CD4-positive, alpha-beta T cell (primary cell): ENCODE measurements around the gene ZNF101. TPM values are rescaled to one million over a fixed set of nuclear protein-coding genes. Genes with fewer than 3 reads are reported as not detected.
A peak's percentile ranks its signal among the peaks of the same experiment; 100 is the strongest.

ENCODE experiments used
- ATAC-seq: fragments of 200-7000 bp; cut with Tn5 transposase; one replicate; pipeline ENCODE4 v1.10.0; 2022; ENCODE audit warnings: mild to moderate bottlenecking; ENCODE audit not compliant: poor library complexity
- CTCF ChIA-PET: fragments of 350-600 bp; sonication (Branson Sonifier 250); formaldehyde crosslinking; loops from one replicate; lab custom pipeline; 2021; ENCODE audit warnings: antibody characterized with exemption, inconsistent platforms; lab: Charles Lee
- POLR2A ChIA-PET: fragments of 350-600 bp; sonication (Branson Sonifier 250); formaldehyde crosslinking; loops from one replicate; lab custom pipeline; 2021; ENCODE audit warnings: antibody characterized with exemption, inconsistent platforms; lab: Charles Lee
- DNase-seq, 14 experiments: peaks; one replicate each; pipeline ENCODE4 v3.0.0-alpha.2; 2013 to 2020; ENCODE audit warnings: mixed read lengths in 2 of 14
- H3K27ac ChIP-seq, 2 donors: one replicate each; pipeline versions ENCODE4 v1.5.1 to v1.7.0; 2013; ENCODE audit warnings: low read length in 2 of 2, low read depth in 1 of 2, mild to moderate bottlenecking in 1 of 2
- H3K27me3 ChIP-seq, 2 experiments: 1 replicate in 1 of 2; 2 replicates in 1 of 2; pipeline versions ENCODE4 v1.6.1 to v1.7.0; 2013; ENCODE audit warnings: low read length in 2 of 2, control low read depth in 1 of 2, mild to moderate bottlenecking in 1 of 2, moderate library complexity in 1 of 2; ENCODE audit not compliant: insufficient read depth in 2 of 2, control insufficient read depth in 1 of 2
- H3K36me3 ChIP-seq: one replicate; pipeline ENCODE4 v1.6.1; 2013; ENCODE audit warnings: low read length, control low read depth; ENCODE audit not compliant: insufficient read depth
- H3K4me1 ChIP-seq: one replicate; pipeline ENCODE4 v1.6.1; 2013; ENCODE audit warnings: low read length, control low read depth; ENCODE audit not compliant: insufficient read depth
- H3K4me3 ChIP-seq: one replicate; pipeline ENCODE4 v1.5.1; 2013; ENCODE audit warnings: mild to moderate bottlenecking, low read length, moderate library complexity
- H3K9me3 ChIP-seq, 2 experiments: 1 replicate in 1 of 2; 2 replicates in 1 of 2; pipeline versions ENCODE4 v1.6.1 to v1.7.0; 2013; ENCODE audit warnings: low read length in 2 of 2, mild to moderate bottlenecking in 2 of 2, control low read depth in 1 of 2, moderate library complexity in 1 of 2; ENCODE audit not compliant: control insufficient read depth in 1 of 2, insufficient read depth in 1 of 2
- H3K27ac Mint-ChIP-seq: one replicate; pipeline ENCODE4 v1.8.0; 2020; ENCODE audit warnings: mixed read lengths
- H3K27me3 Mint-ChIP-seq: one replicate; pipeline ENCODE4 v1.8.0; 2021; ENCODE audit warnings: mixed read lengths
- H3K36me3 Mint-ChIP-seq: one replicate; pipeline ENCODE4 v1.8.0; 2021; ENCODE audit warnings: low read depth, mixed read lengths
- H3K4me1 Mint-ChIP-seq: one replicate; pipeline ENCODE4 v1.8.0; 2021; ENCODE audit warnings: low read depth, mixed read lengths
- H3K4me3 Mint-ChIP-seq: one replicate; pipeline ENCODE4 v1.8.0; 2020; ENCODE audit warnings: mild to moderate bottlenecking, mixed read lengths
- H3K9me3 Mint-ChIP-seq: one replicate; pipeline ENCODE4 v1.8.0; 2020; ENCODE audit warnings: mixed read lengths
- intact Hi-C, 2 experiments: fragments of 100-400 bp; cut with DNase I in 1 of 2; cut with micrococcal nuclease in 1 of 2; formaldehyde crosslinking; loops; one replicate each; pipeline versions ENCODE4 v1.15.1 to v1.9.0; 2023 to 2025; cut with DNase I, micrococcal nuclease
- polyA plus RNA-seq, 2 donors: library from polyadenylated mRNA; unstranded; fragments of 120-200 nt; gene quantifications; one replicate each; pipeline ENCODE4 v1.2.1, GENCODE V29; 2013
- total RNA-seq, 174 experiments: library from RNA in 2 of 174; stranded (reverse) in 2 of 174; gene quantifications; one replicate each; pipeline ENCODE4 v1.2.3 and lab custom pipeline; 2021 to 2026
- TF ChIP-seq, protein P1 (sequence below): fragments of 200-600 bp; IDR thresholded peaks from one replicate; pipeline ENCODE4 v1.8.0; 2022; ENCODE audit warnings: antibody characterized with exemption, mild to moderate bottlenecking

Gene ZNF101
- total RNA-seq (10 to 100 TPM; 58.8 to 60.6 TPM), total RNA-seq (lab: John Stamatoyannopoulos, UW) (32.4 to 642 (median 136) reads per million in 172 experiments)
- polyA plus RNA-seq (2013, experiment 1 of 2): 75.3 TPM
- polyA plus RNA-seq (2013, experiment 2 of 2): 85.1 TPM

DNA sequence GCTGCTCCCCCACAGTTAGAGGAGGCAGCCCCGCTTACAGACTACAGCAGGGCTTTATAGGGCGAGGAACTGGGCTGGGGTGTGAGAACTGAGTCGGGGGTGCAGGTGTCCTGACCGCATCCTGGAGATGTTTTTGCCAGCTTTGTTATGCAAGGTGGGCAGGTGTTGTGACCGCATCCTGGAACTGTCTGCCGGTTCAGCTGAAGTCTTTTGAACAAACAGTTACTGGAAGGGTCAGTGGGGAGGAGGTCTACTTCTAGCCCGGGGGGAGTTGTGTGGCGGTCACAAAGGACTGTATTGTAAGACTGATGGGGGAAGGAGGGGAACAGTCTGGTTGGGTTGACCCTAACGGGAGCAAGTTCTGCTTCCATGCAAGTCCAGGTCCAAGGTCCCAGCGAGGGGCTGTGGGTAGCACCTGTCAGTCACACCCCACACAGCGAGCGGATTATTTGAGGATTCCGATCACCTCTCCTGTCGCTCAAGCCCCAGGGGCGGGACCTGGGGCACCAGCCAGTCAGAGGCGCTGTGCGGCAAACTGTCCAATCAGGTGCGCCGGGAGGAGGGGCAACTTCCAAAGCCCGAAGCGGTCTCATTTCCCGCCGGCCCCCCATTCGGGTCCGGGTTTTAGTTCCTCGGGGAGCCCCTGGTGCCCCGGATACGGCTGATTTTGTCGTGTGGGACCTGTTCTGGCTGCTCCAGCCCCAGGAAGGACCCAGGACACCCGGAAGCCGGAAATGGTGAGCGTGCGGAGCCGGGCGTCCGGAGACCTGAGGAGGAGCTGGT lies at the start of gene ZNF101:
TSS of gene ZNF101 (plus strand) at position 610 of the 783 bp plus-strand sequence. CDS start at position 735, 125 bp downstream.
- H3K36me3 Mint-ChIP-seq: peaks cover 62% of the 10 kb centered on the region
- H3K4me1 Mint-ChIP-seq: peaks cover 49% of the 10 kb centered on the region
- Histone ChIP-seq H3K9me3 (peaks cover 15 to 62% of the 10 kb centered on the region in 2 experiments), H3K4me1 (peaks cover 72% of the 10 kb centered on the region), H3K36me3 (peaks cover 21% of the 10 kb centered on the region), H3K27ac (peak within 1 kb of the TSS; percentile 94 to 96), H3K27me3 (no peaks in the 10 kb centered on the region), H3K4me3 (peak within 1 kb of the TSS; percentile 99)
- POLR2A ChIA-PET: interaction anchor here (0.6 to 4.5 kb wide), 71 partner anchors 8 to 1901 kb away, joined by 3 to 112 read pairs (median 6); partner anchors contain the start of genes GATAD2A, GMIP, JUND and LPAR2
- peaks cover 2% of the 10 kb centered on the region for H3K9me3 Mint-ChIP-seq
- CTCF ChIA-PET: interaction anchor here (0.9 to 1.4 kb wide), 3 partner anchors 25 to 136 kb away, joined by 3 to 4 read pairs (median 4); partner anchors contain the start of genes GMIP and ZNF14
- ATAC-seq (peak; percentile 71), DNase-seq (peak; percentile 86 to 97 (median 94))
- peak within 1 kb of the TSS; percentile 96 for H3K4me3 Mint-ChIP-seq
- intact Hi-C loops: loop anchor here (1.0 to 5.0 kb wide), 6 partner anchors 64 to 289 kb away; partner anchors contain the start of genes ZNF14 (in 2 of the 2), ZNF253 (in 1 of the 2) and ZNF506 (in 1 of the 2)
- TF ChIP-seq, protein P1, sequence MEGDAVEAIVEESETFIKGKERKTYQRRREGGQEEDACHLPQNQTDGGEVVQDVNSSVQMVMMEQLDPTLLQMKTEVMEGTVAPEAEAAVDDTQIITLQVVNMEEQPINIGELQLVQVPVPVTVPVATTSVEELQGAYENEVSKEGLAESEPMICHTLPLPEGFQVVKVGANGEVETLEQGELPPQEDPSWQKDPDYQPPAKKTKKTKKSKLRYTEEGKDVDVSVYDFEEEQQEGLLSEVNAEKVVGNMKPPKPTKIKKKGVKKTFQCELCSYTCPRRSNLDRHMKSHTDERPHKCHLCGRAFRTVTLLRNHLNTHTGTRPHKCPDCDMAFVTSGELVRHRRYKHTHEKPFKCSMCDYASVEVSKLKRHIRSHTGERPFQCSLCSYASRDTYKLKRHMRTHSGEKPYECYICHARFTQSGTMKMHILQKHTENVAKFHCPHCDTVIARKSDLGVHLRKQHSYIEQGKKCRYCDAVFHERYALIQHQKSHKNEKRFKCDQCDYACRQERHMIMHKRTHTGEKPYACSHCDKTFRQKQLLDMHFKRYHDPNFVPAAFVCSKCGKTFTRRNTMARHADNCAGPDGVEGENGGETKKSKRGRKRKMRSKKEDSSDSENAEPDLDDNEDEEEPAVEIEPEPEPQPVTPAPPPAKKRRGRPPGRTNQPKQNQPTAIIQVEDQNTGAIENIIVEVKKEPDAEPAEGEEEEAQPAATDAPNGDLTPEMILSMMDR: no peak
- no peaks in the 10 kb centered on the region for H3K27me3 Mint-ChIP-seq
- H3K27ac Mint-ChIP-seq: peak within 1 kb of the TSS; percentile 95

DNA sequence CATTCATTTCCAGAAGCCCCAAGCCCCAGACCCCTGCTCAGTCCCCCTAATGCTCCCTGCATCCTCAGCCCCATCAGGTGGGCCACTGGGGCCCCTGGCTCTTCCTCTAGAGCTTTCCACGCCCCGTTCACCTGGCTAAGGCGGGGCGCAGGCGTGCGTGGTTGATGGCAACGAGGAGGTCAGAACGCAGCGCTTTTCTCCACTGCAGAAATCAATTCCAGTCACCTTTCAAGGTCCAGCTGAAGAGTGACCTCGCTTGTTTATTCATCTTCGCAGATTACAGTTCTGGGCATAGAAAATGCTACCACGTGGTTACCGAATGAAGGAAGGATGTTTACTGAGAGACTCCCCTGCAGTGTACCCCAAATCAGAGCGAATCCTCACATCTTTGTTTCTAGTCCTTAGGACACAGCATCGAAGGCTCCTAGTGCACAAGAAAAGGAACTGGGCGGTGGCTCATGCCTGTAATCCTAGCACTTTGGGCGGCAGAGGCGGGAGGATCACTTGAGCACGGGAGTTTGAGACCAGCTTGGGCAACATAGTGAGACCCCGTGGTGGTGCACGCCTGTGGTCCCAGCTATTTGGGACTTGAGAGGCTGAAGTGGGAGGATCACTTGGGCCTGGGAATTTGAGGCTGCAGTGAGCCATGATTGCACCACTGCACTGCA lies 49.3 kb upstream of the ZNF101 start:
- DNase-seq (peak in 2 of 14 experiments; percentile 18 to 24), ATAC-seq (no peak)
- no peaks in the 10 kb centered on the region for H3K27me3 Mint-ChIP-seq
- no peaks in the 10 kb centered on the region for H3K9me3 Mint-ChIP-seq
- H3K4me1 ChIP-seq: peaks cover 57% of the 10 kb centered on the region
- intact Hi-C loops: loop anchor here in 1 of 2 experiments (5.0 kb wide), 1 partner anchor 42 kb away; no protein-coding TSS in a partner anchor
- no peaks in the 10 kb centered on the region for H3K27me3 ChIP-seq
- H3K27ac ChIP-seq: peak overlapping the region; percentile 37 to 68
- peaks cover 48% of the 10 kb centered on the region for H3K4me1 Mint-ChIP-seq
- TF ChIP-seq, protein P1: no peak
- no peaks in the 10 kb centered on the region for H3K9me3 ChIP-seq
- ChIA-PET POLR2A (interaction anchor here (0.8 to 2.2 kb wide), 5 partner anchors 13 to 49 kb away, joined by 3 to 6 read pairs (median 5); partner anchors contain the start of gene ZNF101), CTCF (interaction anchor here (2.0 kb wide), 1 partner anchor 87 kb away, joined by 5 read pairs; no protein-coding TSS in a partner anchor)
- peak overlapping the region; percentile 92 for H3K4me3 Mint-ChIP-seq
- peak overlapping the region; percentile 82 for H3K27ac Mint-ChIP-seq
- peaks cover 9% of the 10 kb centered on the region for H3K36me3 ChIP-seq
- H3K4me3 ChIP-seq: peak overlapping the region; percentile 35
- H3K36me3 Mint-ChIP-seq: peaks cover 28% of the 10 kb centered on the region

DNA sequence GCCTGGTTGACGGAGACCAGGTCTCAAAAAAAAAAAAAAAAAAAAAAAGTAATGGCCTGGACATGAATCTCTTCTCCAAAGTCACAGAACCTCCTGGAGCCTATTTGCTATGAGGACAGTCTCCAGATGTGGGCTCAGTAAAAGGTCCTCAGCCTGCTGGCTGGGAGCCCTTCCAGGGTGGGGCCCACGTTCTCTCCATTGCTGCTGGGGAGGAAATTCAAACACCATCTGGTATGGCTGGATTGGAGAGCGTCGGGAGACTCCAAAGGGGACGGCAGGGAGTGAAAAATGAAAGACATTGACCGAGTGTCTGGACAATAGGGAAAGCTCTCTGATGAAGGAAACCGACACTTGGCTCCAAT lies 48.8 kb upstream of the ZNF101 start:
- peaks cover 56% of the 10 kb centered on the region for H3K4me1 ChIP-seq
- Mint-ChIP-seq H3K4me1 (peaks cover 48% of the 10 kb centered on the region), H3K36me3 (peaks cover 31% of the 10 kb centered on the region), H3K27me3 (no peaks in the 10 kb centered on the region), H3K27ac (no peak overlapping the region), H3K4me3 (peak overlapping the region; percentile 34), H3K9me3 (no peaks in the 10 kb centered on the region)
- intact Hi-C loops: loop anchor here in 1 of 2 experiments (5.0 kb wide), 1 partner anchor 43 kb away; no protein-coding TSS in a partner anchor
- no peak overlapping the region for H3K4me3 ChIP-seq
- peaks cover 12% of the 10 kb centered on the region for H3K36me3 ChIP-seq
- CTCF ChIA-PET: interaction anchor here (1.2 to 2.0 kb wide), 2 partner anchors 9 to 88 kb away, joined by 3 to 5 read pairs; no protein-coding TSS in a partner anchor
- TF ChIP-seq, protein P1: no peak
- H3K9me3 ChIP-seq: no peaks in the 10 kb centered on the region
- no peaks in the 10 kb centered on the region for H3K27me3 ChIP-seq
- ATAC-seq (no peak), DNase-seq (no peak)
- POLR2A ChIA-PET: interaction anchor here (0.8 kb wide), 1 partner anchor 13 kb away, joined by 3 read pairs; no protein-coding TSS in a partner anchor
- no peak overlapping the region for H3K27ac ChIP-seq
